A549 treated with RU486 at 1 μM for 4 hours (cell line): ENCODE data around the gene MORN5. TPM values are rescaled to one million over a fixed set of nuclear protein-coding genes. Genes with fewer than 3 reads are reported as not detected.

Experiments
- total RNA-seq: library from RNA; stranded (reverse); fragments of 200-300 nt; extraction: Qiagen RNA extraction; gene quantifications from 5 replicates; pipeline ENCODE4 v1.2.3, GENCODE V29; 2022; ENCODE audit warnings: low read depth

Gene MORN5
- not detected in 5 replicates for total RNA-seq

DNA sequence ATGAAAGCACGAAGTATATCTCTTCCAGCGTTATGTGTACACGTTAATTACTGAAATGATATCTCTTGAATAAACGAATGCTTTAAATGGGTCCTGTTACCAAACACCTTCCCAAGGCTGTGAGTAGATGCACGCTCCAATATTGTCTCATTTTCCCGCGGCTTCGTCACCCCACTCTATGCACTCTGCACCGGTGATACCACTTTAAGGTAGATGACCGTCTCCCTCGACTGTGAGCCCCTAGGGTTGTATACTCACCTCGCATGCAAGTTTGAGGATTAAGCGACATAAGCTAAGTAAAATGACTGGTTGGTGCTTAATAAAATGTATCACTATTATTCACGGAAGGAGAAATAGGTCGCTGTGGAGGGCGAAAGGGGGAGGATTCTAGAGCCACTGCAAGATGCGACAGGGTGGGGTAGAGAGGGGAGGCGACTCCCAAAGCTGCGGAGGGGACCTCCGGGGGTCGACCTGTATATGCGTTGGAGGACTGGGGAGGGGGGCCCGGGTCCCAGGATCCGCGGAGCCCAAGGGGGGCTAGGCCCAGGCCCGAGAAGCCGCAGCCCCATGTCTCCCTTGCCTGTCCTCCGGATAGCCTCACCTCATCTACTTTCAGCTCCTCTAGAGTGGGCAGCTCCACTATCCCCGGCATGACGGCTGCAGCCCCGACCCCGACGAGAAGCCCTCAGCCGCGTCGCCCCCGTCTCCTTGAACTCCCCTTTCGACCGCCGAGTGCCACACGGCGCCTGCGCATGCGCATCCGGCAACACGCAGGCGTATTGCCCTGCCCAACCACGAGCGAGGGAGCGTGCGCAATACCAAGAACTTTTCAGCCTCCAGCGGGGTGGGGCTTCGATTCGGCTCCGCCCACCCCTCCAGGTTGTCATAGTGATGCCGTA is at the start of gene MORN5, which contains the start of gene NDUFA8:
TSS of gene MORN5 (plus strand) at position 883 of the 899 bp plus-strand sequence. CDS start 65 bp downstream, outside the sequence.
TSS of gene NDUFA8 (minus strand) at position 754 of the 899 bp plus-strand sequence. CDS start at position 652, 102 bp downstream.

GRCh38 chr9:122228568-122229484 is 69.1 kb downstream of the MORN5 start, which contains the start of gene LHX6:
Gene LHX6, minus strand, starts transcription at chr9:122228957. Its CDS starts 217 bp downstream, at chr9:122228740.

Other genes starting within 250 kb of the MORN5 start
- gene TTLL11, start 66.6 kb upstream of the MORN5 start, total RNA-seq: 3.1 to 4.5 TPM (median 3.8 TPM) in 5 replicates
- gene NDUFA8, start 129 bp upstream of the MORN5 start, total RNA-seq: 92.7 to 120 TPM (median 101 TPM) in 5 replicates
- 0.32 to 0.39 TPM (median 0.38 TPM) in 5 replicates for gene LHX6, start 69.0 kb downstream of the MORN5 start, total RNA-seq
- gene RBM18, start 104.9 kb downstream of the MORN5 start, total RNA-seq: 15.7 to 21.9 TPM (median 20.3 TPM) in 5 replicates
- gene MRRF, start 105.0 kb downstream of the MORN5 start, total RNA-seq: 60.3 to 76.2 TPM (median 68.9 TPM) in 5 replicates
- gene PTGS1, start 211.1 kb downstream of the MORN5 start, total RNA-seq: 0.96 to 1.5 TPM (median 1.3 TPM) in 5 replicates